SK-N-SH (cell line): Measurements from ENCODE around the gene SYNE3.

Experiments
- JUND ChIP-seq: IDR thresholded peaks from 2 replicates; pipeline ENCODE4 v1.4.0; 2012
- POLR2AphosphoS5 ChIP-seq: IDR thresholded peaks from 2 replicates; pipeline ENCODE4 v1.6.1; 2012; ENCODE audit warnings: low read depth, low read length
- RFX5 ChIP-seq: IDR thresholded peaks from 2 replicates; pipeline ENCODE4 v1.6.1; 2012; ENCODE audit warnings: mild to moderate bottlenecking, improper control_type of control experiment, low read length
- TAF1 ChIP-seq: IDR thresholded peaks from 2 replicates; pipeline ENCODE4 v1.6.1; 2012; ENCODE audit warnings: low read depth, mild to moderate bottlenecking, low read length, moderate library complexity, borderline replicate concordance
- ZBTB33 ChIP-seq: IDR thresholded peaks from 2 replicates; pipeline ENCODE4 v1.4.0; 2012; ENCODE audit warnings: low read depth, borderline replicate concordance

GRCh38 chr14:95483309-95484165, 32.9 kb downstream of the SYNE3 start:
- no peak for TF ChIP-seq TAF1
- TF ChIP-seq POLR2AphosphoS5: peak; percentile 47; the same call in 1 of the 2 replicates
- TF ChIP-seq ZBTB33: no peak
- TF ChIP-seq RFX5: no peak
- peak; percentile 96 for TF ChIP-seq JUND
